Activated T-helper 1 cell treated with anti-CD3 and anti-CD28 coated beads, Interleukin-12 subunit alpha, Interleukin-12 subunit beta, Interleukin-2, Interleukin-4 antibody, amounts not matched to agents 30 ng/mL and 10 ng/mL and 1 ng/mL, durations not matched to agents 14 hours and 24 hours and 36 hours (primary cell): Measurements from ENCODE around the gene OBSL1. TPM values are rescaled to one million over a fixed set of nuclear protein-coding genes. Genes with fewer than 3 reads are reported as not detected.

Experiments
- DNase-seq: peaks from one replicate; pipeline ENCODE4 v3.0.0; 2021; ENCODE audit warnings: low spot score
- H3K27ac Mint-ChIP-seq: one replicate; pipeline ENCODE4 v1.8.0; 2021; ENCODE audit warnings: mild to moderate bottlenecking, mixed read lengths
- H3K27me3 Mint-ChIP-seq: one replicate; pipeline ENCODE4 v1.8.0; 2022; ENCODE audit warnings: mild to moderate bottlenecking, moderate library complexity, mixed read lengths; ENCODE audit not compliant: insufficient read depth
- H3K36me3 Mint-ChIP-seq: one replicate; pipeline ENCODE4 v1.8.0; 2021; ENCODE audit warnings: low read depth, mixed read lengths
- H3K4me1 Mint-ChIP-seq: one replicate; pipeline ENCODE4 v1.8.0; 2021; ENCODE audit warnings: low read depth, mixed read lengths
- H3K4me3 Mint-ChIP-seq: one replicate; pipeline ENCODE4 v1.8.0; 2021; ENCODE audit warnings: mild to moderate bottlenecking, moderate library complexity, mixed read lengths
- H3K9me3 Mint-ChIP-seq: one replicate; pipeline ENCODE4 v1.8.0; 2021; ENCODE audit warnings: mixed read lengths
- intact Hi-C: fragments of 100-400 bp; cut with micrococcal nuclease; formaldehyde crosslinking; loops from one replicate; pipeline ENCODE4 v1.15.1; 2024
- total RNA-seq: library from RNA; stranded (reverse); gene quantifications from 2 replicates; pipeline ENCODE4 v1.2.3, GENCODE V29; 2022

Gene OBSL1
- total RNA-seq, 1 donor from 2014 or later = 0.21 TPM

DNA sequence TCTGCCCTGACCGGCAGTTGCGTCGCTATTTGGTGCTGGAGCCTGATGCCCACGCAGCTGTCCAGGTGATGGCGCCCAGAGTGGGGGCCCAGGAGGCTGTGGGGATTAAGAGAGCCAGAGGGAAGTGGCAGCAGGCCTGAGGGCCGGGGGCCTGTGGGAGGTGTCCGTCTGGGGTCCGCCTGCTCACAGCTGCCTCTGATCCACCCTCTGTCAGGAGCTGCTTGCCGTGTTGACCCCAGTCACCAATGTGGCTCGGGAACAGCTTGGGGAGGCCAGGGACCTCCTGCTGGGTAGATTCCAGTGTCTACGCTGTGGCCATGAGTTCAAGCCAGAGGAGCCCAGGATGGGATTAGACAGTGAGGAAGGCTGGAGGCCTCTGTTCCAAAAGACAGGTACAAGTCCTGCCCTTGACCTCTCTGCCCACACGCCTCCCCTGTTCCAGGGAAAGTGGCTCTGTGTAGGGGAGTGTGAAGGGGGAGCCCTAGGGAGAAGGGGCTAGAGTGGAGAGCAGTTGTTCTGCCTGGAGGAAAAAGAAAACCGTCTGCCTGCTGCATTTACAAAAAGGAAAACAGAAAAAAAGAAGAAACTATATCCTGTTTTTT lies 37.9 kb upstream of the OBSL1 start:
- peaks cover 7% of the 10 kb centered on the region for H3K4me1 Mint-ChIP-seq
- DNase-seq = no peak
- no peaks in the 10 kb centered on the region for H3K27me3 Mint-ChIP-seq
- intact Hi-C loops = no loop called here
- H3K9me3 Mint-ChIP-seq = no peaks in the 10 kb centered on the region
- no peak overlapping the region for H3K4me3 Mint-ChIP-seq
- peaks cover 16% of the 10 kb centered on the region for H3K36me3 Mint-ChIP-seq
- H3K27ac Mint-ChIP-seq = no peak overlapping the region

DNA sequence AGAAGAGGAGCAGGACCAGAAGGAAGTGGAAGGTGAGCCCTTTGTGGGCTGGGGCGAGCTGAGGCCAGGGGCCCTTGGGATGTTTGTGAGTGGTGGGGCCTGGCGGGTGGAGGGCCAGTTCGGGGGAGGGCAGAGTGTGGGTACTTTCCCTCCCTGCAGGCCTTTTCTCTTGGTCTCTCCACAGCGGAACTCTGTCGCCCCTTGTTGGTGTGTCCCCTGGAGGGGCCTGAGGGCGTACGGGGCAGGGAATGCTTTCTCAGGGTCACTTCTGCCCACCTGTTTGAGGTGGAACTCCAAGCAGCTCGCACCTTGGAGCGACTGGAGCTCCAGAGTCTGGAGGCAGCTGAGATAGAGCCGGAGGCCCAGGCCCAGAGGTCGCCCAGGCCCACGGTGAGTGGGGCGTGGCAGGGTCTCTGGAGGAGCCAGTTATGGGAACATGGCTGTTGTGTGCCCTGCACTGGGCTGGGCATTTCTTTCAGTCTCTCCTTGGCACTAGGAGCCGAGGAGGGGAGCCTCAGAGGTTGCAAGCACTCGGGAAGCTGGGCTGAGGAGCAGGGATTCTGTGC lies 37.1 kb upstream of the OBSL1 start:
- Mint-ChIP-seq H3K36me3 (peaks cover 21% of the 10 kb centered on the region), H3K27ac (no peak overlapping the region), H3K4me1 (peaks cover 7% of the 10 kb centered on the region), H3K4me3 (no peak overlapping the region), H3K9me3 (no peaks in the 10 kb centered on the region), H3K27me3 (no peaks in the 10 kb centered on the region)
- intact Hi-C loops = no loop called here
- DNase-seq = no peak

DNA sequence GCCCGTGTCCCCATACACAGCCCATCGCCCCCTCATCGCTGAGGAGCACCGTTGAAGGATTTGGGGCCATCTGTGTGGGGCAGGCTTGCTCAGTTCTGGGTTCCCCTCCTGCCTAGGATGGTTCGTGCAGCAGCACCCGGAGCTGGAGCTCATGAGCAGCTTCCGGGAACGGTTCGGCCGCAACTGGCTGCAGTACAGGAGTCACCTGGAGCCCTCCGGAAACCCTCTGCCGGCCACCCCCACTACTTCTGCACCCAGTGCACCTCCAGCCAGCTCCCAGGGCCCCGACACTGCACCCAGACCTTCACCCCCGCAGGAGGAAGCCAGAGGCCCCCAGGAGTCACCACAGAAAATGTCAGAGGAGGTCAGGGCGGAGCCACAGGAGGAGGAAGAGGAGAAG lies 36.6 kb upstream of the OBSL1 start:
- Mint-ChIP-seq H3K9me3 (no peaks in the 10 kb centered on the region), H3K27ac (no peak overlapping the region), H3K36me3 (peaks cover 21% of the 10 kb centered on the region), H3K27me3 (no peaks in the 10 kb centered on the region), H3K4me3 (no peak overlapping the region), H3K4me1 (peaks cover 7% of the 10 kb centered on the region)
- intact Hi-C loops = no loop called here
- no peak for DNase-seq

DNA sequence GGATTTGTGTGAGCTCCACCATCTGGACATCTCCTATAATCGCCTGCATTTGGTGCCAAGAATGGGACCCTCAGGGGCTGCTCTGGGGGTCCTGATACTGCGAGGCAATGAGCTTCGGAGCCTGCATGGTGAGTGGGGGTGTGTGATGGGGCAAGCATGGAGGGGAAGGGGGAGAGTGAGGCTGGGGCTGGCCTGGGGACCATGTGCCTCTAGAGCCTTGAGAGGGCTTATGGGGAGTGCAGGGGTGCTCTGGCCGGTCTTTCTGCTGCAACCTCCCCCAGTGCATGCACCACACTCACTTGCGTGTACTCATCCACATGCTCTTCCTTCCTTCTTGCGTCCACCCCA lies 34.2 kb upstream of the OBSL1 start:
- no peaks in the 10 kb centered on the region for H3K4me1 Mint-ChIP-seq
- no peak for DNase-seq
- H3K4me3 Mint-ChIP-seq = no peak overlapping the region
- H3K27me3 Mint-ChIP-seq = no peaks in the 10 kb centered on the region
- H3K27ac Mint-ChIP-seq = no peak overlapping the region
- H3K9me3 Mint-ChIP-seq = no peaks in the 10 kb centered on the region
- H3K36me3 Mint-ChIP-seq = peaks cover 21% of the 10 kb centered on the region
- intact Hi-C loops = no loop called here

DNA sequence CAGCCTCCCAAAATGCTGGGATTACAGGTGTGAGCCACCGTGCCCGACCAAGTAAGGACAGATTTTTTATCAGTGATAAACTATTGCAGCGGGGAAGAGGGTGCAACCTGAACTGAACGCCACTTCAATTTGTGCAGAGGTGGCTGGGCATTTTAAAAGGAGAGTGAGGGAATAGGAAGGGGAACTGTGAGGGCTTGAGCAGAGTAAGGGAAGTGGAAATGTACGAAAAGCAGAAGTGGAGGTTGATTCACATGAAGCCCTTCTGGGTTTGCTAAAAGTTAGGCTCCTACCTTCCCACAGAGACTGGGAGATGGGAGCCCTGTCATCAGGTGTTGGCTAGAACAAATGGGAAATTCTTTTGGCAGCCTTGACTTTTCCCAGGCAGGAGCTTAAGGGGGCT lies 32.4 kb upstream of the OBSL1 start:
- H3K27me3 Mint-ChIP-seq = no peaks in the 10 kb centered on the region
- intact Hi-C loops = no loop called here
- H3K4me3 Mint-ChIP-seq = no peak overlapping the region
- no peak for DNase-seq
- H3K4me1 Mint-ChIP-seq = peaks cover 8% of the 10 kb centered on the region
- H3K9me3 Mint-ChIP-seq = no peaks in the 10 kb centered on the region
- no peak overlapping the region for H3K27ac Mint-ChIP-seq
- peaks cover 24% of the 10 kb centered on the region for H3K36me3 Mint-ChIP-seq

DNA sequence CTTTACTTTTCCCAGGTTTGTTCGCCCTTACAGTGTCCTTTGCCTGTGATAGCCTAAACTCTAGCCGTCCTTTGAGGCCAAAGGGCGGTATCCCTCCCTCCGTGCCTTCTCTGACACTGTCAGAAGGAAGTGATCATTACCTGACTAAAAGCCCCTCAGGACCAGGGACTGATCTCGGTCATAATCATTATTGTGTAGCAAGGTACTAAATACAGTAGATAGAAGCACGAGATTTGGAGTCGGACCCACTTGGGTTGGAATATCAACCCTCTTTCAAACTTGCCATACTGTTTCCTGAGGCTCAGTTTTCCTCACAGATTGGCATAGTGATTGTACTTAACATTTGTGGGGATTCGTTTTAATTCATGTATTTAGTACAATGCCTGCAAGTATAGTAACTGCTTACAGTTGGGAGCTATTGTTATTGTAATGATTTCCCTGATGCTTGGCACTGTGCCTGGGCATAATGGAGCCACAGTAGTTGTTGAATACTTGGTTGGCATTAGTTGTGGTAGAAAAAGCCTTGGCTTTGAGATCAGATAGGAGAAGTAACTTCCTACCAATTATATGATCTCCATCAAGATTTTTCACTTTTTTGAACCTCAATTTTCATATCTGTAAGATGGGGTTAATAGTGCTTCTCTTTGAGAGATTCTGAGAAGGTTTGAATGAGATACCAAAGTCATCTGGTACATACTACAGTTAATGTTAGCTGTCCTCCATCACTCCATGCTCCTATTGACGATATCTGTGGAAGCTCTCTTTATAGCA lies 27.2 kb upstream of the OBSL1 start:
- DNase-seq = no peak
- Mint-ChIP-seq H3K27ac (peak overlapping the region; percentile 96), H3K36me3 (peaks cover 6% of the 10 kb centered on the region), H3K4me3 (peak overlapping the region; percentile 90), H3K4me1 (peaks cover 26% of the 10 kb centered on the region), H3K9me3 (no peaks in the 10 kb centered on the region), H3K27me3 (no peaks in the 10 kb centered on the region)
- intact Hi-C loops = loop anchor here (5.0 kb wide), 2 partner anchors 1031 to 1919 kb away; partner anchors contain the start of genes CNOT9 and USP37

DNA sequence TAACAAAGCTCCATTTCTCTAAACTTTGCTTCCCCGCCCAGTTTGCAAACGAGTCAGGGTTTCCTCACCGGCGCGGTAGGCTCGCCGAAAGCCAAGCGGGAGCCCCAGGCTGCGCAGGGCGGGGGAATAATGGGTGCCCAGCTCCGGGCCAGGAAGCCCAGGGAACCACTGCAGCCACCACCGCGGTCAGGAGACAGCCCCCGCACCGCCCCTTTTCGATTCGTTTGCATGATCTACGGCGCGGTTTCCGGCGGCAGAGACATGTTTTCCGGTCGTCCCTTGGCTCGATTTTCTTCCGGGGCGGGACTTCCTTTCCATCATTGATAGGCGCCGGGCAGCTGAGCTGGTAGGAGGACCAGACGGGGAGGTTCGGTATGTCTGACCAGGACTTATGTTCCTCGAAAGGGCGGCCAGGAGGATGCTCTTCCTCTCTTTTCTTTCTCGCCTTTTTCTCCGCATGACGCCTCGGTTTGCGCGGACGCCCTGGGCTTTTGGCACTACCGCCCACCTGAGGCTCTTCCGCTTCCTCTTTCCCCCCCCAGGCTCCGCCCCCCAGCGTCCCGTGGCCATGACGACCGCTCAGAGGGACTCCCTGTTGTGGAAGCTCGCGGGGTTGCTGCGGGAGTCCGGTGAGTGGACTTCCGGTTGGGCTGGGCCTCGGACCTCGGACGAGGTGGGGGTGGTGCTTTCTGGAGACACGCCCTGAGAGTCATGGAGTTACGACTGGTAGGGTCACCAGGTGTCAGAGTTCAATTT lies 26.4 kb upstream of the OBSL1 start, which contains the start of gene STK11IP:
Gene STK11IP (plus strand): TSS at position 306 of the 756 bp plus-strand sequence. CDS start 263 bp downstream, at position 569.
- H3K9me3 Mint-ChIP-seq = no peaks in the 10 kb centered on the region
- H3K4me3 Mint-ChIP-seq = peak within 1 kb of the TSS; percentile 90
- peak within 1 kb of the TSS; percentile 96 for H3K27ac Mint-ChIP-seq
- intact Hi-C loops = loop anchor here (1.0 to 5.0 kb wide), 10 partner anchors 45 to 1920 kb away; partner anchors contain the start of genes CHPF, CNOT9, DNAJB2 and GMPPA
- H3K27me3 Mint-ChIP-seq = peaks cover 2% of the 10 kb centered on the region
- peak; percentile 89 for DNase-seq
- peaks cover 6% of the 10 kb centered on the region for H3K36me3 Mint-ChIP-seq
- peaks cover 26% of the 10 kb centered on the region for H3K4me1 Mint-ChIP-seq

DNA sequence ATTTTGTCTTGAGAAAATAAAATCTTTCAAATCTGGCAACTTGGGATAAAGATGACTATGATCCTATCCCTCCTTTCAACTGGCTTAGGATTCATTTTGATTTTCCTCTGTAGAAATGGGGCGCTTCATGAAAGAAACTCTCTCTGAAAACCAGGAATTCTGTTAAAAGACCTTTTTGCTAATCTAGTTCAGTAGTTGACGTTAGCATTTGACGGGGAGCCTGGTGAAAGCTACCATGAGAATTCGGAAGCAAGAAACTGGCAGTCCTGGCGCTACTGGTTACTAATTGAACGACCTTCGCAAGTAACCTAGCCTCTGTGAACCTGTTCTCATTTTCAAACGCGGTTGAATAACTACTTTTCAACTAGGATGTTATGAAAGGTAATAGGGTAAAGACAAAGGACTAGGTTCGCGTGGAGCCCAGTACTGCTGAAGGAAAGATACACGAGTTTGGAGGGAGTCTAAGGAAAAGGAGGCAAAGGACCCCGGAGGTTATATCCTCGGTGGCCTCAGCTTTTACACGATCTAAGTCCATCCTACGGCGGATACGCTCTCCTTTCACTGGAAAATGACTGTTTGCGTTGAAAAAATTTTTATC lies 25.7 kb upstream of the OBSL1 start:
- Mint-ChIP-seq H3K4me3 (peak overlapping the region; percentile 90), H3K27ac (peak overlapping the region; percentile 96), H3K9me3 (no peaks in the 10 kb centered on the region), H3K36me3 (peaks cover 6% of the 10 kb centered on the region), H3K4me1 (peaks cover 26% of the 10 kb centered on the region), H3K27me3 (peaks cover 2% of the 10 kb centered on the region)
- DNase-seq = no peak
- intact Hi-C loops = loop anchor here (1.0 to 5.0 kb wide), 10 partner anchors 45 to 1920 kb away; partner anchors contain the start of genes CHPF, CNOT9, DNAJB2 and GMPPA

DNA sequence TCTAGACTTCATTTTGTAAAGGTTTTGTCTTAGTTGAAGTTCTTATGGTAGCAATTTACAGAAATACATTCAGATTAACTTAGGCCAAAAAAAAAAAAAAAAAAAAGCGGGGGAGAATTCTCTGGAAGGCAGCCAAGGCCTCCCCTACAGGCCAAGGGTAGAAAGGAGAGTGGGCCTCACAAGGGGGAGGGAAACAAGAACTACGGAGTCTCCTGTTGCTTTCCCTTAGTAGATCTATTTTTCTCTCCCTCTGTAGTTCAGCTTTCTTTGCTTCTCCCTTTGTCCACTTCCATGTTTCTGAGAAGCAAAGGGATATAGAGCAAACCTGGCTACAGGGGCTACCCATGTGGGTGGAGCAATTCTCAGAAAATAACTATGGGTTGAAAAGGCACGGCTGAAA lies 23.9 kb upstream of the OBSL1 start:
- DNase-seq = no peak
- peaks cover 2% of the 10 kb centered on the region for H3K27me3 Mint-ChIP-seq
- peaks cover 2% of the 10 kb centered on the region for H3K36me3 Mint-ChIP-seq
- H3K4me1 Mint-ChIP-seq = peaks cover 26% of the 10 kb centered on the region
- no peak overlapping the region for H3K4me3 Mint-ChIP-seq
- H3K9me3 Mint-ChIP-seq = no peaks in the 10 kb centered on the region
- intact Hi-C loops = loop anchor here (5.0 kb wide), 2 partner anchors 1028 to 1922 kb away; partner anchors contain the start of genes CNOT9 and USP37
- no peak overlapping the region for H3K27ac Mint-ChIP-seq

DNA sequence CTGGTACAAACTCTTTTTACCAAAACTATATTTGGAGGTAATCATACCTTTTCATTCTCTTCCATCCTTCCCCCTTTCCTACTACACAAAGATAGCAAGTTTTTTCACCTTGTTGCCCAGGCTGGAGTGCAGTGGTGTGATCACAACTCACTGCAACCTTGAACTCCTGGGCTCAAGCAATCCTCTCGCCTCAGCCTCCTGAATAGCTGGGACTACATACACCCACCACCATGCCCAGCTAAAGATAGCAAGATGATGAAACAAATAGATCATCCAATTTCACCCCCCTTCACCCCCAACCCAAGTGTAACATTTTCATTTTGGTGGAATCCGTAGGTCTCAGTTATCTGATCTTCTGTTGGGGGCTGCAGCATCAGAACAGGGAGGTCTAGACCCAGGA lies 21.8 kb upstream of the OBSL1 start:
- Mint-ChIP-seq H3K27me3 (peaks cover 2% of the 10 kb centered on the region), H3K36me3 (no peaks in the 10 kb centered on the region)

DNA sequence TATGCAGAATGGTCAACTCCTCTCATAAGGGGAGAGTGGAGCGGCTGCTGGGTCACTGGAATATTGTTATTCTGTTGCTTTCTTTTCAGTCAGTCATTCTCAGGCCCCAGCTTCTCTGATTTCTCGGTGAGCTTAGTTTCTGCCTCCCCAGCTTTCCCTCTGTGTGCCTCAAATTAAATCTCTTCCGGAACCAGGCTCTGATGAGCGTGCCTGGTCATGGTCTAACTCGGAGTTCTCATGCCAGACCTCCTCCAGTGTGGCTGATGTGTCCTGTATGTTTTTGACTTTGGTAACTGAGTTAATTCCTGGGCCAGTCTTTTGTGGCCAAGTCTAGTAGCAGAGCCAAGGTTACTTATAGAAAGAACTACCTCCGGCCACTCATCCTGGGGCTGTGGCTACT lies 21.4 kb upstream of the OBSL1 start:
- Mint-ChIP-seq H3K36me3 (no peaks in the 10 kb centered on the region), H3K9me3 (no peaks in the 10 kb centered on the region), H3K4me1 (peaks cover 8% of the 10 kb centered on the region), H3K27me3 (peaks cover 2% of the 10 kb centered on the region), H3K27ac (no peak overlapping the region), H3K4me3 (no peak overlapping the region)
- intact Hi-C loops = no loop called here
- no peak for DNase-seq

More for the DNA sequence above, 21.8 kb upstream of the OBSL1 start:
- Mint-ChIP-seq H3K9me3 (no peaks in the 10 kb centered on the region), H3K4me1 (peaks cover 11% of the 10 kb centered on the region), H3K27ac (no peak overlapping the region), H3K4me3 (no peak overlapping the region)
- intact Hi-C loops = no loop called here
- no peak for DNase-seq

DNA sequence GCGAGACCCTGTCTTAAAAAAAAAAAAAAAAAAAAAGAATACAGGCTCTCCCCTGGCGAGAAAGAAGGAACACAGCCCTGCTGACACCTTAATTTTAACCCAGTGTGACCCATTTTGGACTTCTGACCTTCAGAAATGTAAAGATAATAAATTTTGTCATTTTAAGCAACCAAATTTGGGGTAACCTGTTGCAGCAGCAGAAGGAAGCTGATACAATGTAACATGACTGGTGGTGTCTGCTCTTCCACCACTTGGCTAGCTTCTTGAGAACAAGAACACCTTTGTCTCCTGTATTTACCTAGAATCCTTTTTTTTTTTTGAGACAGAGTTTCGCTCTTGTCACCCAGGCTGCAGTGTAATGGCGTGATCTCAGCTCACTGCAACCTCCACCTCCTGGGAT lies 19.8 kb upstream of the OBSL1 start:
- DNase-seq = no peak
- Mint-ChIP-seq H3K4me1 (no peaks in the 10 kb centered on the region), H3K27me3 (peaks cover 5% of the 10 kb centered on the region), H3K4me3 (no peak overlapping the region), H3K36me3 (no peaks in the 10 kb centered on the region), H3K9me3 (no peaks in the 10 kb centered on the region), H3K27ac (no peak overlapping the region)
- intact Hi-C loops = no loop called here
